ENCODE data around the gene RMC1.

GRCh38 chr18:23552505-23552904 is 49.2 kb downstream of the RMC1 start:
- TF ChIP-seq CTCF (IDR thresholded peaks at IDR 0.05), result no peak
- no peak for TF ChIP-seq EP300 (IDR thresholded peaks at IDR 0.05)
- TF ChIP-seq POLR2A (IDR thresholded peaks at IDR 0.05), result no peak
- TF ChIP-seq POLR2AphosphoS5 (IDR thresholded peaks at IDR 0.05), result no peak

Data from upper lobe of left lung (tissue), 4 donors.